Fibroblast of the conjunctiva (primary cell): ENCODE measurements around the gene TCF7L2.

Experiments used
- DNase-seq: peaks from one replicate; pipeline ENCODE4 v3.0.0-alpha.2; 2010; ENCODE audit warnings: low read depth

Gene TCF7L2

GRCh38 chr10:112966194-112966855 lies 16.3 kb downstream of the TCF7L2 start:
- DNase-seq = no peak

GRCh38 chr10:112967200-112967599 lies 17.2 kb downstream of the TCF7L2 start:
- DNase-seq = no peak

- no peak for DNase-seq
Observed at GRCh38 chr10:112969131-112969530, 19.1 kb downstream of the TCF7L2 start.

- no peak for DNase-seq
Observed at GRCh38 chr10:112969542-112969941, 19.5 kb downstream of the TCF7L2 start.

- DNase-seq = no peak
Observed at GRCh38 chr10:112970021-112970420, 20.0 kb downstream of the TCF7L2 start.

GRCh38 chr10:112972606-112973005 lies 22.6 kb downstream of the TCF7L2 start:
- DNase-seq = no peak

- DNase-seq = no peak
Observed at GRCh38 chr10:112973046-112973445, 23.0 kb downstream of the TCF7L2 start.

- no peak for DNase-seq
Observed at GRCh38 chr10:112973805-112974204, 23.8 kb downstream of the TCF7L2 start.

- no peak for DNase-seq
Observed at GRCh38 chr10:112977426-112977898, 27.4 kb downstream of the TCF7L2 start.

- DNase-seq = no peak
Observed at GRCh38 chr10:112979927-112980326, 29.9 kb downstream of the TCF7L2 start.

- no peak for DNase-seq
Observed at GRCh38 chr10:112980937-112981336, 30.9 kb downstream of the TCF7L2 start.

- DNase-seq = no peak
Observed at GRCh38 chr10:112981553-112981952, 31.5 kb downstream of the TCF7L2 start.

- DNase-seq = no peak
Observed at GRCh38 chr10:112983444-112984056, 33.5 kb downstream of the TCF7L2 start.

GRCh38 chr10:112984756-112985155 lies 34.7 kb downstream of the TCF7L2 start:
- no peak for DNase-seq

GRCh38 chr10:112985690-112986543 lies 35.9 kb downstream of the TCF7L2 start:
- no peak for DNase-seq

GRCh38 chr10:112986544-112987190 lies 36.6 kb downstream of the TCF7L2 start:
- no peak for DNase-seq

- no peak for DNase-seq
Observed at GRCh38 chr10:112988839-112989406, 38.9 kb downstream of the TCF7L2 start.

GRCh38 chr10:112989826-112990225 lies 39.8 kb downstream of the TCF7L2 start:
- DNase-seq = no peak

GRCh38 chr10:112990271-112990670 lies 40.2 kb downstream of the TCF7L2 start:
- no peak for DNase-seq

- DNase-seq = no peak
Observed at GRCh38 chr10:112991888-112992491, 41.9 kb downstream of the TCF7L2 start.

GRCh38 chr10:112996462-112996861 lies 46.4 kb downstream of the TCF7L2 start:
- DNase-seq = no peak

- no peak for DNase-seq
Observed at GRCh38 chr10:112999102-112999501, 49.1 kb downstream of the TCF7L2 start.
